Astrocyte (in vitro differentiated cells and primary cell): ENCODE data around the gene HDAC10.
"Not testable (repeated sequence)": the region's sequence is repeated elsewhere in the genome, so short reads cannot be mapped to it uniquely, and the experiment has no call there.

ENCODE experiments used
- CTCF ChIP-seq: IDR thresholded peaks from 2 replicates; pipeline ENCODE4 v1.5.1; 2011; ENCODE audit warnings: low read depth, mild to moderate bottlenecking, inconsistent platforms, low read length, moderate library complexity; ENCODE audit not compliant: insufficient read depth
- EZH2 ChIP-seq: IDR thresholded peaks from 2 replicates; pipeline ENCODE4 v1.6.1; 2012; ENCODE audit warnings: mild to moderate bottlenecking, low read length, inconsistent platforms; ENCODE audit not compliant: insufficient read depth

DNA sequence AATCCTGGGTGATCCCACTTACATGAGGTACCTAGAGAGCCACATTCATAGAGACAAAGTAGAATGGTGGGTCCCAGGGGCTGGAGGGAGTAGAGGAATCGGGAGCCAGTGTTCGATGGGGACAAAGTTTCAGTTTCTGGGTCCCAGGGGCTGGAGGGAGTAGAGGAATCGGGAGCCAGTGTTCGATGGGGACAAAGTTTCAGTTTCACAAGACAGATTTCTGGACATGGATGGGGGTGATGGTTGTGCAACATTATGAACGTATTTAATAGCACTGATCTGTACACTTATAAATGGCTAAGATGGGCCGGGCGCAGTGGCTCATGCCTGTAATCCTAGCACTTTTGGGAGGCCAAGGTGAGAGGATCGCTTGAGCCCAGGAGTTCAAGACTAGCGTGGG is 46.1 kb downstream of the HDAC10 start:
- not testable (repeated sequence) for TF ChIP-seq CTCF, EZH2
